ENCODE measurements around the gene LRRC75B.

GRCh38 chr22:24565077-24565476 is 27.8 kb downstream of the LRRC75B start:
- TF ChIP-seq TAF1 (IDR thresholded peaks at IDR 0.05; ENCODE audit: borderline replicate concordance, insufficient read depth, low read length) (no peak), POLR2AphosphoS5 (IDR thresholded peaks at IDR 0.05; ENCODE audit: low read depth, low read length) (no peak), SIN3A (IDR thresholded peaks at IDR 0.05; ENCODE audit: borderline replicate concordance, insufficient read depth, low read length) (no peak), REST (IDR thresholded peaks at IDR 0.05; ENCODE audit: insufficient read depth in 1 of 2, low read depth in 2 of 2, low read length in 2 of 2) (no peak)

Data from PFSK-1 (cell line).